ENCODE measurements around the gene HLA-DPB1.
A peak's percentile ranks its signal among the peaks of the same experiment; 100 is the strongest.
"Not testable (repeated sequence)": the region's sequence is repeated elsewhere in the genome, so short reads cannot be mapped to it uniquely, and the experiment has no call there.

The HLA-DPB1 gene

DNA sequence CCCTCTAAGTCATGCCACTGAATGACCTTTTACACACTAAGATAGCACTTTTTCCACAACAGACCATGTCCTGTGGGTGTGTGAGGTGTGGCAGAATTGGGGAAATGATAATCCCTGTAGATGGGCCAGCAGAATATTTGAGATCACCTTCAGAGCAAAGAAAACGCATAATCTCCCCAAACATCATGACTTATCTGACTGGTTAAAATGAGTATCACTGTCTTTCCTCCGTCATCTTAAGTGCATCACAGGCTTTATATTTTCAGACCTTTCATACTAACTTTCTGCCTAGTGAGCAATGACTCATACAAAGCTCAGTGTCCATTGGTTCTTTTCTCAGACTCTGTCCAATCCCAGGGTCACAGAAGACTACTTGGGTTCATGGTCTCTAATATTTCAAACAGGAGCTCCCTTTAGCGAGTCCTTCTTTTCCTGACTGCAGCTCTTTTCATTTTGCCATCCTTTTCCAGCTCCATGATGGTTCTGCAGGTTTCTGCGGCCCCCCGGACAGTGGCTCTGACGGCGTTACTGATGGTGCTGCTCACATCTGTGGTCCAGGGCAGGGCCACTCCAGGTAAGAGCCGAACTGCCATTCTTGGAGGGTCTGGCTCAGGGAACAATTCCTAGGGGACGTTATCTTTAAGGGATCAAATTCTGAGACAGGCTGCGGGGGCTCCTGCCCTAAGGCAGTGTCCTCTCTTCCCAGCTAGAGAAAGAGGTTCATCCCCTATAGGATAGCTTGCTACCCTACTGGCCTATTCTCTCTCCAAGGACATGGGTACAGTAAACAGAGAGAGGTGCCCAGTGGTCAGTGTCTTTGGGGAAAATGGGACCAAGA, at the start of gene HLA-DPB1:
TSS of gene HLA-DPB1 (plus strand) at position 423 of the 838 bp plus-strand sequence. CDS start at position 475, 52 bp downstream.
- peak; percentile 81 for DNase-seq

DNA sequence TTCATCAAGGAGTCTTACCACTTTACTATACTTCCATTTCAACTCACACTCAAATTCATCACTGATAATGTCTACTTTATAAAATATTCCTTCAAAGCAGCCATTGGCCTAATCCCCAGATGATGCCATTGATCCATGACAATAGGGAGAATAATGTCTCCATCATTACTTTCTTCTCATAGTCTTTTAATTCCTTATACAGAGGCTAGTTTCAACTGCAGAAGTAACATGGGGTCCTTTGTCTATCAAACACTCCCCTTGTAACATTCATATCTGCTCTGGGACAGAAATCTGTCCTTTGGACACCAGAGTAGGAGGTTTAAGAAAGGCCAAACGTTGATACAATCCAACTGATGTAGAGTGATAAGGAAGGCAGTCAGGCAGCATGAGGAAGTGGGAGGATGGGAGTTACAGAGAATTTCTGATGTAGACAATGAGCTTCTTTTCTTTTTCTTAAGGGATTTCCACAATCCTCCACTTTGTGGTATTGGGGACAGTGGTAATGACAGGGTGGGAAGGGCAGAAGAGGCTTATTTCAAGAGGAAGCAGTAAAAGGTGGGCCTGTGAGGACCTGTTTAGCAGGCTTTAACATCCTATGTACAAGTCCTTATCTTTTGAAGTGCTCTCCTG, 47.5 kb upstream of the HLA-DPB1 start:
- no peak for DNase-seq

DNA sequence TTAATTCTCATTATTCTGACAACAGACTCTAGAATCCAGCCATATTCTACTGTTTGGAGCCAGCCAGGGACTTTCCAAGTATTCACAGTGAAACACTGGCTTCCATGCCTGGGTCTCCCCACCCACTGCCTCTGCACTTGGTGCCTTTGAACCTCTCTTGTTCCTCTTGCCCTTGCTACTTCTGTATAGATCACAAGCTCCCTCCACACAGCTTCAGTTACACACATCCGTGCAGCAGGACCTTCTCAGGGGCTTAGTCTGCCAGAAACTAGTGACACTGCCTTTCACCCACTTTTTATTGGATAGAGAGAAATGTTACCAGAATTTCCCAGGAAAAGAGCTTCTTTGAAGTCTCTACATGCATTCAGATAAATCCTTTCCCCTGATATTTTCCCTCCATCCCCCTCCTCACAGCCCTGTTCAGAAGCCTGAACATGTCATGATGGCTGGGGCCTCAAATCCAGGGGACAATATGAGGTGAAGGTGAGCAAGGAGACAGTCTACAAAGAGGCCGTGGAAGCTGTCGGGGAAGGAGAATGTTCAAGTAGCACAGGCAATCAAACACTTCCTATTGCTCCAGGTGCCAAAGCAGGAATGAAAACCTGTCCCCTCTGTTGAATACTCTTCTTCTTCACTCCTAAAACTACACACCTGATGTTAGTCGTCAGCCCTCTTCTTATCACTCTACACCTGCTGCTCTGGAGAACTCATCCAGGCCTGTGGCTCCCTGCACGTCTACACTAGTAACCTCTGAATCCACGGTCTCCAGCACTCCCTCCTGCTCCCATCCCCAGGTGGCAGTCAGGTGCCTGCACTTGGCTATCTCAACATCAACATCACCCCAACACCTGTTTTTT, 46.2 kb upstream of the HLA-DPB1 start:
- DNase-seq = peak; percentile 9

DNA sequence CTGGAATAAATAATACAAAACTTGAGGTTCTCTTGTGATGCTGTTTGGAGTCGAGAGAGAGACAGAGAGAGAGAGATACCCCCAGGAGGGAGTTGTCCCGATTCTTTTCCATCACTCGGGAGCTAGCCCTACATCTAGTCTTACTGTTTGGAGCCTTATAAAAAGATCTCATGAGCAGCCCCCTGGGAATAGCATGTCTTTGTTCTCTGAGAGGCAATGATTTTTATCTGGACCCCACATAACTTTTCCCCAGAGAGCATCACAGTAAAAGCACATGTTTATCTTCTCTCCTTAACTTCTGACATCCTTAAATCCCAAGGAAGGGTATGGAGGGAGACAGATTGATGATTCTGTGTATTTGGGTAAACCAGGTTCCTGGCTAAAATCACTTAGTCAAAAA, 45.5 kb upstream of the HLA-DPB1 start:
- no peak for DNase-seq

DNA sequence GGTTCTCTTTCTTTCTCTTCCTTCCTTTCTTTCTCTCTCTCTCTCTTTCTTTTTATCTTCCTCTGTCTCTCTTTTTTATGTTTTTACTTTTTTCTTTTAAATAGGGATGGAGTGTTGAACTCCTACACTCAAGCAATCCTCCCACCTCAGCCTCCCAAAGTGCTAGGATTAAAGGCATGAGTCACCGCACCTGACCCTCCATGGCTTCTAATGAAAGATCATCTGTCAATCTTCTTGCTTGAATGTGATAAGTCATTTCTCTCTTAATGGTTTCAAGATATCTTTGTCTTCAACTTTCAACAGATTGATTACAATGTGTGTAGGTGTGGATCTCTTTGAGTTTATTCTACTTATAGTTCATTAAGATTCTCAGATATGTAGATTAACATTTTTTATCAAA, 41.2 kb upstream of the HLA-DPB1 start:
- no peak for DNase-seq

DNA sequence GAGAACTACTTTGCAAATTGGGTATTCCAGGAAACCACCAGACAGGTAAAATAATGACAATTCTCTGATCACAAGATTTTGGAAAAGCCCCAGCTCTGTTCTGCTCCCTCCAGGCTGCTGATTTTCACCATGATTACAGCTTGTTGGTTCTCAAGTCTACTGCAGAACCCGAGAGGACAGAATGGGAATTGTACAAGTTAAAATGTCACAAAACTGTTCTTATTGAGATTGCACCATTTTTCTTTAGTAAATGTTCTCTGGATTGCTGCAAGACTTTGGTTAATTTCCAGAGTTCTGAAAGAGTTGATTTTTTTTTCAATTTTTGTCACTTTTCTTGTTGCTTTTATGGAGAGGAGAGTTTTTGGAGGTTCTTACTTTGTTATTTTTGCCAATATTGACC, 39.3 kb upstream of the HLA-DPB1 start:
- no peak for DNase-seq

DNA sequence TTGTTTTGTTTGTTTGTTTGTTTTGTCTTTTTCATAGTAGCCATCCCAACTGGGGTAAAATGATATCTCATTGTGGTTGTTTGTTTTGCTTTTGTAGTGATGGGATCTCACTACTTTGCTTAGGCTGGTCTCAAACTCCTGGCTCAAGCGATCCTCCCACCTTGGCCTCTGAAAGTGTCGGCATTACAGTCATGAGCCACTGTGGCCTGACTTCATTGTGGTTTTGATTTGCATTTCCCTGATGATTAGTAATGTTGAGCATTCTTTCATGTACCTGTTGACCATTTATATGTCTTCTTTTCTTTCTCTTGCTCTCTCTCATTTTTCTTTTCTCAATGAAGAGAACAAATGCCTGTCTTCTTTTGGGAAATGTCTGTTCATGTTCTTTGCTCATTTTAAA, 35.6 kb upstream of the HLA-DPB1 start:
- no peak for DNase-seq

DNA sequence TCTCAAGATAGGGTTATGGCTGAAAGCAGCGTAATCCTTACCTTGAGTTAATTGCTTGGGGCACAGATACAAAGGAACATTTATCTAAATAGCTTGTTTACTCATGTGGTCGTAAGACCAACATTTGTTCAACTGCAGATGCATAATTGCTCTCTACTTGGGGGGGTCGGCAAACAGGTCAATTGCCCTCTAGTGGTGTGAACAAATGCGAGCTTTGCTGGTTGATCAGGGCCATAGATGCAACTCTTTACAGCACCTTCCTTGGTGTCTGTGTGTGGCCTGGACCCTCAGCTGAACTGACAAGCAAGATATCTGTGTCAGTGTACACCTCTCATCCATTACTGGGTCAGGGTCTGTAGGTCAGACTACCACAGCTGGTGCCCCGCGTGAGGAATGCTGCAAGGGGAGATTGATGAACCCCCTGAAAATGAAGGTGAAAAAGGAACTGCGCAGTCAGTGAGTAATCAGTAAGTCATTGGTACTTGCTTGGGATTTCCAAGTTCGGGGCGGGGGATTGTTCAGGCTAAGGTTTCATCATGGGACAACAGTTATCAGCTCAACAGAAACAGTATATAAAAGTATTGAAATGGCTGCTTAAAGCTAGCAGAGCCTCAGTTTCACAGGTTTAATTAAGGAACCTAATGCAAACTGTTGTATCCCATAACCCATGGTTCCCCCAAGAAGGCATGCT, 26.3 kb upstream of the HLA-DPB1 start:
- peak; percentile 4 for DNase-seq

DNA sequence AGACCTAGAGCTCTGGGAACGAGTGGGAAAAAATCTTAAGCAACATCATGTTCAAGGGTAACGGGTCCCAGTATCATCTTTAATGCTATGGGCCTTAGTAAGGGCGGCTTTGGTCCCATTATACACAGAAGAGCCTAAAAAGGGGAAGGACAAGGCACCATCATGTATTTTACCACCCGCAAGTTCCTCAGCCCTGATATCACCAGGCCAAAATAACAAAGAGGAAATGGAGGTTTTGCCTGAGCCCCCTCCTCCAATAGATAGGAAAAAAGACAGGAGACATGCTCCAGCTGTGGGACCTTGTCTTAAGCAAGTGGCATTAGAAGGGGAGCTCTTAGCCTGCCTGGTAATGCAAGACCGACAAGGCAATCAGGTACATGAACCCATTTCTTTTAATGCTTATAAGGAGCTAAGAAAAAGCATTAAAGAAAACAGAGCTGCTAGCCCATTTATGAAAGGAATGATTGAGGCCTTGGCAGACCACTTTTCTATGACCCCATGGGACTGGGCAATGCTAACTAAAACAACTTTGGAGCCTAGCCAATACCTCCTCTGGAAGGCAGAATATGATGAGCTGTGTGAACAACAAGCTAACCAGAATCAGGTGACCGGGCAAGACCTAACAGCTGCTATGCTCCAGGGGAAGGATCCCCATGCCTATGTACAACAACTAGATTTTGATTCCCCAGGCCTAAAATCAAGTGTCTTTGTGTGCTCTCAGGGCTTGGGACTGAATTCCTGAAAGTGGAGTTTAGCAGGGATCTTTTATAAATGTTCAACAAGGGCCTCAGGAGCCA, 25.6 kb upstream of the HLA-DPB1 start:
- DNase-seq = no peak

DNA sequence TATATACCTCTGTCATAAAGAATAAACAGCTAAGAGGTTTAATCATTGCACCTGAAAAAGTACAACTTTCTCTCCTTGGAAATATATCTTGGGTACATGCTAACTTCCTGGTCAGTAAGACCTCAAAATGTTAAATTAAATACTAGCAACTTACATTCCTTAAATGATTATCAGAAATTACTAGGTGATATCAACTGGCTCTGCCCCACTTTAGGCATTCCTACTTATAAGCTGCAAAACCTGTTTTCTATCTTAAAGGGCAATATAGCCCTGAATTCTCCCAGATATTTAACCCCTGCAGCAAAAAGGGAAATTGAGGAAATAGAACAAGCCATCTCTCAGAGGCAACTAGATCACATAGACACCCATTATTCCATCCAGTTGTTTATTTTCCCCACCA, 23.2 kb upstream of the HLA-DPB1 start:
- DNase-seq = no peak

DNA sequence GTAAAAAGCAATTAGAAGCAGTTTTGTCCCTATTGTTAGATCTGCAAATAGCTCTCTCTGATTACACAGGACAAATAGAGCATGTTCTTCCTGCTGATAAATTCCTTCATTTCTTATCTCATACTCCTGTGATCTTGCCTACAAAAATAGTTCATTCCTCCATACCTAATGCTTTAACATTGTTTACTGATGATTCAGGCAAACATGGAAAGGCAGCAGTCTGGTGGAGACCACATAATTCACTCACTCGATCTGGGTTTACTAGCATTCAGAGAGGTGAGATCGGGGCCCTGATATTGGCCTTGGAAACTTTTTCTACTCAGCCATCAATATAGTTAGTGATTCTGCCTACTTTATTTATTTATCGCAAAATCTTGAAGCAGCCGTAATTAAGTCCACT, 22.6 kb upstream of the HLA-DPB1 start:
- DNase-seq = no peak

DNA sequence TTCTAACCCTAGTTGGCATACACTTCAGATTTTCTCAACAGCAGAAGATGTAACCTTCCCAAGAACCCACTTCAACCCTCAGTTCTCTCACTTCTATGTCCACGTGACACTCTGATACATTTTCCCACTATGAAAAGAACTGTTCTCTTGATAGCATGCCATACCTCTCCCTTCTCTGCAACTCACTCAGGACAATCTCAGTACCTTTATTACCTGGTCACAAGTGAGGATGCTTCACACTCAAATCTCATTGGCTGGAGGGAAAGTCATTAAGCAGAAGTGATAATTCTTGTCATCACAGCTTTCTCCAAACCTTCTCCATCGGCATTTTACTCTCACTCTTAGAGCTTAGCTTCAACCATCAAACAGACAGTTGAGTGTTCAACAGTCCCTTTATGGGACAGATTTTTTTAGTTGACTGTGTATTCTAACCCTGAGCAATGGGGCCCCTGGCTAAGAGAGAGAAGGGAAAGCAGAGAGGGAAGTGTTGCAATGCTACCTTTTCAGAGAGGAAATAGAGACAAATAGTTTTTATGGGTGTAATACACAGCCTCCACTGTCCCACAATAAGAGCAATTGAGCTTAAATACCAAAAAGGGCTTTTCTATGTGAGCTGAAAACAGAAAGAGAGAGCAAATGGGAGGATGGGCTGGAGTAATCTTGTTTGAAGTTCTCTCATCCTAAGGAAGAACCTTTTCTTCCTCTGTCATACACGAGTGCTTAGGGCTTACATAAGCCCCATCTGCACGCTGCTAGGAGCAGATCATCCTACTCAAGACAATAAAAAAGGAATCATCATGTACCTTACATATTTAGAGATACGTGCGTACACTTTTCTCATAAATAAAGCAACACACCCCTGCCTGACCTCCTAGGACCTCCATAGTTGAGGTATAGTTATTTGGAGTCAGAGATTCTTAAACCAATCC, 18.3 kb upstream of the HLA-DPB1 start:
- no peak for DNase-seq

DNA sequence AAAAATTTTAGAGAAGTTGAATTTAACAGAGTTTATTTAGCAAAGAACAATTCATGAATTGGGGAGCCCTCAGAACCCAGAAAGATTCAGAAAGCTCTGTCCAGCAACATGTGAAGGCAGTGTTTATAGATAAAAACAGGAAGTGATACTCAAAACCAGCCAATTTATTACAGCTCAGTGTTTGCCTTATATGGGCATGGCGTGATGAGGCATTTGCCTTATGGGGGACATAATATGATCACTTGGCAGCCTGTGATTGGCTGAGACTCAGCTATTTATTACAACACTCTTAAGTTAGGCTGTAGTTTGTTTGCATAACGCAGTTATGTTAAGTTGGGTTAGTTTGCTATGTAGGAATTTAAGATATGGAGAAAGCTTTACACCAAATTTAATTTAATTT, 13.8 kb upstream of the HLA-DPB1 start:
- peak; percentile 22 for DNase-seq

DNA sequence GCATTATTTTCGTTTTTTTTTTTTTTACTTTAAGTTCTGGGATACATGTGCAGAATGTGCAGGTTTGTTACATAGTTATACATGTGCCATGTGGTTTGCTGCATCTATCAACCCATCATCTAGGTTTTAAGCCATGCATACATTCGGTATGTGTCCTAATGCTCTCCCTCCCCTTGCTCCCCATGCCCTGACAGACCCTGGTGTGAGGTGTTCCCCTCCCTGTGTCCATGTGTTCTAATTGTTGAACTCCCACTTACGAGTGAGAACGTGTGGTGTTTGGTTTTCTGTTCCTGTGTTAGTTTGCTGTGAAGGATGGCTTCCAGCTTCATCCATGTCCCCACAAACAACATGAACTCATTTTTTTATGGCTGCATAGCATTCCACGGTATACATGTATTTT, 12.4 kb upstream of the HLA-DPB1 start:
- not testable (repeated sequence) for DNase-seq

DNA sequence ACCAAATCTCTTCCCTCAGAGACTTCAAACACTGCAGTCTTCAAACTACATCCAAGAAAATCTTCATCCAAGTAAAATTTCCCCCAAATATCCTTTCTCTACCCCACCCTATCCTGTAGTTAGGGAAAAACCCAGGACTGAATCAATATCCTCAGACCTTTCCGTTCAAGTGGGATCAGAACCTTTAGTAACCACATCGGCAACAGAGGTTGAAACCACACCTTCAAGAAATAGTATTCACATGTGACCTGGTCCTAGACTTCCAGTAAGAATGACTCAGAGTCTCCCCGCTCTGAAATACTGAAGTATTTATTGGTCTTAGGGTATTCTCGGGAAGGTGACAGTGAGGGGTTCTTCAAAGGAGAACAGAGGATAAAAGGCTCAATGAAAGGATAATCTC, 11.1 kb upstream of the HLA-DPB1 start:
- DNase-seq = no peak

DNA sequence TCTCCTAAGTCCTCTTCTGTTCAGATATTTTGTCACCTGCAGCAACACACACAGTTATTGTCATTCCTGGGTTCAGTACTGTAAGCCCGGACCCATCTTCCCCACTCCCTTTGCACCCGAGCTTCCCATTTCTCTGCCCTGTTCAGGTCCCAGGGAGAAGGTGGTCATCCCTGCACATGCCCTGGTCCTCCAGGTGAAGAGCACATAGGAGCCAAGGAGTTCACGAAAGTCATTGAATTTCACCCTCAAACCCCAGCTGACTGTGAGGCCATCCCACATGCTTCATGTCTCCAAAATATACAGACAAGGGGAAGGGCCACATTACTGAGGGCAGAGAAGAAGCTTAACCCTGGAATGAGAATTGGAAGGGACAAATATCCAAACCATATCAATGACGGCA, 10.5 kb upstream of the HLA-DPB1 start:
- no peak for DNase-seq

DNA sequence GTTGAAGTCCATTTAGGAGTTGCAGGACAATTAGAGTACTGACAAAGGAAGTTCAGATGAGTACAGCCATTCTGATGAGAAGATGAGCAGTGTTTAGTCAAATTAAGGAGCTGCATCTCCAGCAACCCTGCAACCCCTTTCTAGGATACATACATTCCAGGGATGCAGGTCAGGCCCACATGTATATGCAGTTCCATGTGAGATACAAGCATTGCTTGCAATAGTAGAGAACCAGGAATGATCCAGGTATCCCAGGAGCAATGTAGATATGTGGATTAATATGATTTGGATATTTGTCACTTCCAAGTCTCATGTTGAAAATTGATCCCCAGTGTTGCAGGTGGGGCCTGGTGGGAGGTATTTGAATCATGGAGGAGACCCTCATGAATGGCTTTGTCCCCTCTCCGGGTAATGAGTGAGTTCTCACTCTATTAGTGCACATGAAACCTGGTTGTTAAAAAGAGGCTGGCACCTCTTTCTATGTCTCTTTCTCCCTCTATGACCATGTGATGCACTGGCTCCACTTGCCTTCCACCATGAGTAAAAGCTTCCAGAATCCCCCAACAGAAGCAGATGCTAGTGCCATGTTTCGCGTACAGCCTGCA, 8.8 kb upstream of the HLA-DPB1 start:
- DNase-seq = no peak

DNA sequence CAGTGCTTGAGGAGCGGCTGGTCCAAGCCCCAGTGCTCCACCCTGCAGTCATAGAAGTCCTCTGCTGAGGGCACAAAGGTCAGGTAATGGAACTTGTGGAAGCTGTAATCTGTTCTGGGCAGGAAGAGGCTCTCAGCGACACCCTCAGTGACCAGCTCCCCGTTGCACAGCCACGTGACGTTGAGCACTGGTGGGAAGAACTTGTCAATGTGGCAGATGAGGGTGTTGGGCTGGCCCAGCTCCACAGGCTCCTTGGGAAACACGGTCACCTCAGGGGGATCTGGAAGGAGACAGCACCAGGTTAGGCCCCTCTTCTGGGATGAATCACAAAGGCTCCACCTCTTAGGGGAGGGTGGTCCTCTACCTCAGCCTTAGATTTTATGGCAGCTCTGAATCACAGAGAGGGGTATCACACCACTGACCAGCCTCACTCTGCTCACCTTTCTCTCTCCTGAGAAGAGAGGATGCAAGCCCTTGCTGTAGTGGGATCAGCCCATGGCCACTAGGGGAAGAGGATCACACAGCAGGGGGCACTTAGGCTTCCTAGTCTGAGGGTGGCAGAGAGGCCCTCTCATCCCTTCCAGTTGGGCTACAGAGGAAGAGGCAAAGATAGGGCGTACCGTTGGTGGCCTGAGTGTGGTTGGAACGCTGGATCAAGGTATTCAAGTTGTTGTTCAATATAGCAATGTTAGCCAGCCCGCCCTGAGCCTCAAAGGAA, 6.6 kb upstream of the HLA-DPB1 start:
- no peak for DNase-seq

DNA sequence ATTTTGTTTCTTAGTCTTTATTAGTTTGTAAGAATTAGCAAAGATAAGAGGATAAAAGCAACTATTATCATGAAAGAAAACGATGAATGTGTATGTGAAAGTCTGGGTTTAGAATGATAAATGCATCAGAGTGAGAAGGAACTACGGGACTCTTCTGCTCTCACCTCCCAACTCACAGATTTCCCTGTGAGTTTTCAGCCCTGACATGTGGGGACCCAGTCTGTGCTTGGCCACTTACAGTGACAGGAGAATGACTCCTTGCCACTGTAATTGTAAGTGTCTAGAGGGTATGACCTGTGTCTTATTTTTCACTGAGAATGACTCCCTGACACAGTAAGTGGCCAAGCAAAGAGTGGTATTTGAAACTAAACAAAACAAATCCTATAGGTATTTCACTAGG, 4.9 kb upstream of the HLA-DPB1 start:
- no peak for DNase-seq

DNA sequence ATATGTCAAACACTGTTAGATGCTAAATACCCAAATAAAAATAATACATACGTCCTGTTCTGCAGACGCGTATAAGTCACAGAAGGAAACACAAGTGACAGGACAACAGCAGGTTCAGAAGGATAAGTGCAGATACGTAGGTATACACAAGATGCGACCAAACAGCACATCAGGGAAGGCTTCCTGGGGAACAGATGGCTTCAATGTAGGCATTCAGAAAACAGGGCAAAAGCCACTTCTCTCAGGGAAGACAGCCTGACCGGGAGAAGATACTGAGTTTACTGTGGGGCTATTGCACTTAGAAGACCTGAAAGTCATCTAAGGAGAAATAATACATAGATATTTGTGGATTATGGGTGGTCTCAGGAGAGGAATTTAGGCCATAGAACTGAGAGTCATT, 4.2 kb upstream of the HLA-DPB1 start:
- no peak for DNase-seq

Data from hematopoietic multipotent progenitor cell treated with erythropoietin and hydrocortisone succinate and interleukin-3 and kit ligand, for 8 days (in vitro differentiated cells).